AG04449 (cell line): Measurements from ENCODE around the gene CTXN1.

Experiments used
- CTCF ChIA-PET: fragments of 350-600 bp; formaldehyde crosslinking; extraction: SDS; loops from one replicate; lab custom pipeline; 2021; ENCODE audit warnings: antibody characterized with exemption; lab: Yijun Ruan, JAX
- POLR2A ChIA-PET: fragments of 400-600, 350-600 bp; formaldehyde crosslinking; extraction: SDS; loops from one replicate; lab custom pipeline; 2020; ENCODE audit warnings: antibody characterized with exemption, inconsistent platforms; lab: Yijun Ruan, JAX
- DNase-seq: peaks from one replicate; pipeline ENCODE4 v3.0.0-alpha.2; 2010; ENCODE audit warnings: low read depth, low spot score
- H3K4me3 ChIP-seq: 2 replicates; pipeline ENCODE4 v1.5.1; 2011; ENCODE audit warnings: low read depth, mild to moderate bottlenecking, control low read depth, low read length
- CTCF ChIP-seq: IDR thresholded peaks from one replicate; pipeline ENCODE4 v1.5.1; 2011; ENCODE audit warnings: mild to moderate bottlenecking, moderate library complexity, low read length, control low read depth, inconsistent platforms; ENCODE audit not compliant: insufficient read depth; ENCODE audit errors: missing control alignments

CTXN1 gene

GRCh38 chr19:7953576-7953975, 27.6 kb upstream of the CTXN1 start:
- POLR2A ChIA-PET = no interaction called here
- DNase-seq = no peak
- no peak overlapping the region for H3K4me3 ChIP-seq
- CTCF ChIA-PET = interaction anchor here (0.9 to 5.7 kb wide), 4 partner anchors 9 to 48 kb away, joined by 4 to 55 read pairs (median 19); partner anchors contain the start of gene TIMM44
- no peak for TF ChIP-seq CTCF

- DNase-seq = no peak
- TF ChIP-seq CTCF = no peak
- ChIA-PET CTCF (interaction anchor here (1.1 to 5.7 kb wide), 3 partner anchors 9 to 49 kb away, joined by 4 to 55 read pairs (median 34); partner anchors contain the start of gene TIMM44), POLR2A (interaction anchor here (0.8 kb wide), 1 partner anchor 9 kb away, joined by 4 read pairs; no protein-coding TSS in a partner anchor)
- H3K4me3 ChIP-seq = no peak overlapping the region
Measured at GRCh38 chr19:7953060-7953459, 27.1 kb upstream of the CTXN1 start.

GRCh38 chr19:7947939-7948338, 22.0 kb upstream of the CTXN1 start:
- POLR2A ChIA-PET = no interaction called here
- no peak for DNase-seq
- no peak overlapping the region for H3K4me3 ChIP-seq
- CTCF ChIA-PET = interaction anchor here (0.9 to 1.6 kb wide), 3 partner anchors 19 to 54 kb away, joined by 3 to 7 read pairs (median 3); no protein-coding TSS in a partner anchor
- no peak for TF ChIP-seq CTCF

DNA sequence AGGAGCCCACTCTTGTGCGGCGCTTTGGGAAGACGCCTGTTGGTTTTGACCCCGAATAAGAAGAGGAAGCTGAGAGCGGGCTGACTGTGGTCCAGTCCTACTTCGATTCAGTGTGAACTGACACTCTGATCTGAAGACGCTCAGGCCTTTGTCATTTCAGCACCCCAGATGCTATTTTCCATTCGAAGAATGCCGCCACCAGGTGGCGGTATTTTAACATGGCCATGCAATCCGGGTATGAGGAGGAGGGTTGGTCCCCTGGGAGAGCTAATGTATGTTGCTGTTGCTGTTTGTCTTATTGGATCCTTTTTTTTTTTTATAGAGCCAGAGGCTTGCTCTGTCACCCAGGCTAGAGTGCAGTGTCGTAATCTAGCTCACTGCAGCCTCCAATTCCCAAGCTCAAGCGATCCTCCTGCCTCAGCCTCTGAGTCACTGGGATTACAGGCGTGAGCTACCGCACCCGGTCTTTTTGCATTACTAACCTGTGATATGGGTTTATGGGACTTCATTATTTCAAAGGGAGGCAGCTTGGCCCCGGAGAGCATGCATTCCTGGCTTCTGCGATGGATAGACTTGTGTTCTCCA, 18.3 kb upstream of the CTXN1 start:
- peak; percentile 65 for DNase-seq
- TF ChIP-seq CTCF = peak; percentile 70
- ChIA-PET CTCF (interaction anchor here (0.7 to 6.0 kb wide), 40 partner anchors 9 to 397 kb away, joined by 3 to 160 read pairs (median 7); partner anchors contain the start of genes CTXN1, ELAVL1, MAP2K7 and SNAPC2), POLR2A (interaction anchor here (0.6 to 2.2 kb wide), 9 partner anchors 8 to 61 kb away, joined by 3 to 10 read pairs (median 4); partner anchors contain the start of genes ELAVL1 and SNAPC2)
- H3K4me3 ChIP-seq = peak overlapping the region; percentile 60

- CTCF ChIA-PET = interaction anchor here (0.6 to 6.0 kb wide), 39 partner anchors 8 to 358 kb away, joined by 3 to 160 read pairs (median 7); partner anchors contain the start of genes CTXN1, ELAVL1, MAP2K7 and SNAPC2
Measured at GRCh38 chr19:7943444-7944176, 17.7 kb upstream of the CTXN1 start, which contains the start of gene TIMM44. Gene TIMM44, minus strand, starts transcription at chr19:7943666. Its CDS starts 15 bp downstream, at chr19:7943651.

More at GRCh38 chr19:7943444-7944176, 17.7 kb upstream of the CTXN1 start, which contains the start of gene TIMM44:
- peak within 1 kb of the TSS; percentile 97 for H3K4me3 ChIP-seq
- DNase-seq = peak; percentile 95
- no peak for TF ChIP-seq CTCF
- POLR2A ChIA-PET = interaction anchor here (0.6 to 2.2 kb wide), 11 partner anchors 9 to 74 kb away, joined by 3 to 10 read pairs (median 4); partner anchors contain the start of genes ELAVL1 and SNAPC2
